ENCODE results near the gene MRPL1.

GRCh38 chr4:77815636-77816035, 47.0 kb upstream of the MRPL1 start:
- TF ChIP-seq CTCF (conservative IDR thresholded peaks at IDR 0.05; ENCODE audit: low read length) (no peak), EZH2phosphoT487 (IDR thresholded peaks at IDR 0.05; ENCODE audit: borderline replicate concordance, low read depth, low read length) (no peak)
